HK-2 (cell line): ENCODE data around the gene EBLN2.
"Not testable (repeated sequence)": the region's sequence is repeated elsewhere in the genome, so short reads cannot be mapped to it uniquely, and the experiment has no call there.

Experiments
- DNase-seq: peaks from one replicate; pipeline ENCODE4 v3.0.0-alpha.2; 2018; ENCODE audit not compliant: unreplicated experiment

EBLN2 gene

DNA sequence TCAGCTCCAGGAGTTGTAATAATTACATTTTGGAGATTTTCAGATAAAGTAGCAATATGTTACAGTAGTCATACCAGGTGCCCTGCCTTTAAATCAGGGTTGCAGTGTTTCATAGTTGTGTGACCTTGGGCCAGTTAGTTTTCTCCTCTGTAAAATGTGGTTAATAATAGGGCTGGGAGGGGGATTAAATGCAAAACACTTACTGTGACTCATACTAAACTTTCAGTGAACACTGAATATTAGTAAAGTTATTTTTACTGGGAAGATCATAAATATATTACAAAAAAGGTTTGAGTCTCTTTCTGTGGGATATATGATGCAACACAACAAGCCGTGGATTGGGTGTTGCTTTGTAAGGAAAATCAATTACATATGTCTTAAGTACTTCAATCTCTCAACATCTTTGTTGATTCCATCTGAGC lies 1.1 kb upstream of the EBLN2 start:
- DNase-seq = no peak

DNA sequence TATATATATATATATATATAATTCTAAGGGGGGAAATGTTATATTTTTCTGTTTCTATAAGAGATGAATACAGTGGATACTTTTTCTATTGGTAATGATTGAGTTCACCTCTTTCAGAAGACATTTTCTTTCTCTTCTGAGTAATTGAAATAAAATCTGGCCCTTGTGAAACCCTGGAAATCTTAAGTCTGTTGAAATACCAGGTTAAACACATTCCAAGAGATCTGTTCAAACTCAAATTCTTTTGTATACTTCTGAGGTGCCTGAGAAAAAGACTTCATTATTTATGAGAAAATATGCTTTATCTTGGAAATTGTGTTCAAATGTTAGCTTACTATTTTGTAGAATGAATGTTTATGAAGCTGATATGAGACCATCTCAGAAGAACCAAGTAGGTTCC lies 4.8 kb downstream of the EBLN2 start:
- not testable (repeated sequence) for DNase-seq

DNA sequence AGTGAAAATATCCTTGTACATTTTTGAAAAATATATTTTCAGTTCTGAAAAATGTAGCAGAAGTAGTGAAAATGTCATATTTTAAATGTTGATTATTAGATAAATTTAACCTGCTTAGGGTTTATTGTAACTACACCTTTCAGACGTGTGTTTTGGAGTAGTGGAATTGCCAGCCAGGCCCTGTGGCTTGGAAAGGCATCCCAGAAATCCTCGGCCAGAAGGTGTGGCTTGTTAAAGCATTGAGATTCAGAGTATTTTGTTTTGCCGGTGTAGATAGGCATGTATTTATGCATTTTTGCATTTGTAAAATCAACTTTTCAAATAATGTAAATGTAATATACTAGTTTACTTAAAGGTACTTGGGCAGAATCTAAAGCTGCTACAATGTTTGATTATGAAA lies 7.0 kb downstream of the EBLN2 start:
- no peak for DNase-seq

DNA sequence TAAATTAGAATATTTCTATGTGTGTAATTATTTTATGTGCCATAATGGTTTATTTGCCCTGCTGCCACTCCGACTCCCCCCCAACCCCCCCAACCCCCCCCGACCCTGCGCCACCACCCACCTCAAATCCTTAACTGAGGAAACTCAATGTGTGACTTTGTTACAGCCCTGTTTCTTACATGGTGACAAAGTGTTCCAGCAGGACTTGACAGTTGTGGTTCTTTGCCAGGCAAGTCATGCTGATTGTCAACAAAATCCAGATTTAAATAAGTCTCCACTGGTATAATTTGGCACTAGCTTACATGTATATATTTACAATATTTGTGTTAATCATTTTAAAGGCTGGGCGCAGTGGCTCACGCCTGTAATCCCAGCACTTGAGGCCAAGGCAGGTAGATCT lies 7.7 kb downstream of the EBLN2 start:
- no peak for DNase-seq

DNA sequence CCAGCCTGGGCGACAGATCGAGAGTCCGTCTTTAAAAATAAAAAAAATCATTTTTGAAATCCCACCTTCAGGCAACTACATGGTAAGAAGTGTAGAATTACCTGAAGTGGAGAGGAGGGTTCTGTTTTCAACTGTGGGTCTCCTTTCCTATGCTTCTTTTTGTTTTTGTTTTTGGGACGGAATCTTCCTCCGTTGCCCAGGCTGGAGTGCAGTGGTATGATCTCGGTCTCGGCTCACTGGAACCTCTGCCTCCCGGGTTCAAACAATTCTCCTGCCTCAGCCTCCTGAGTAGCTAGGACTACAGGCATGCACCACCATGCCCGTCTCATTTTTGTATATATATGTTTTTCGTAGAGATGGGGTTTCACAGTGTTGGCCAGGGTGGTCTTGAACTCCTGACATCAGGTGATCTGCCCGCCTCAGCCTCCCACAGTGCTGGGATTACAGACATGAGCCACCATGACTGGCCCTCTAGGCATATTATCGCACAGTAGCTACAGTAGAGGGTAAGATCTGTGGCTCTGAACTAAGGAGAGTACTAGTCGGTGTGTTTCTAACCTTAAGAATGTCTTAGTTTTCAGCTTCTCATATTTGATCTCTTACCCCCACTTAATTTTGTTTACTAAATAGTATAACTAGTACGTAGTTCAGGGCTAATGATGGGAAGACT lies 8.5 kb downstream of the EBLN2 start:
- DNase-seq = no peak

DNA sequence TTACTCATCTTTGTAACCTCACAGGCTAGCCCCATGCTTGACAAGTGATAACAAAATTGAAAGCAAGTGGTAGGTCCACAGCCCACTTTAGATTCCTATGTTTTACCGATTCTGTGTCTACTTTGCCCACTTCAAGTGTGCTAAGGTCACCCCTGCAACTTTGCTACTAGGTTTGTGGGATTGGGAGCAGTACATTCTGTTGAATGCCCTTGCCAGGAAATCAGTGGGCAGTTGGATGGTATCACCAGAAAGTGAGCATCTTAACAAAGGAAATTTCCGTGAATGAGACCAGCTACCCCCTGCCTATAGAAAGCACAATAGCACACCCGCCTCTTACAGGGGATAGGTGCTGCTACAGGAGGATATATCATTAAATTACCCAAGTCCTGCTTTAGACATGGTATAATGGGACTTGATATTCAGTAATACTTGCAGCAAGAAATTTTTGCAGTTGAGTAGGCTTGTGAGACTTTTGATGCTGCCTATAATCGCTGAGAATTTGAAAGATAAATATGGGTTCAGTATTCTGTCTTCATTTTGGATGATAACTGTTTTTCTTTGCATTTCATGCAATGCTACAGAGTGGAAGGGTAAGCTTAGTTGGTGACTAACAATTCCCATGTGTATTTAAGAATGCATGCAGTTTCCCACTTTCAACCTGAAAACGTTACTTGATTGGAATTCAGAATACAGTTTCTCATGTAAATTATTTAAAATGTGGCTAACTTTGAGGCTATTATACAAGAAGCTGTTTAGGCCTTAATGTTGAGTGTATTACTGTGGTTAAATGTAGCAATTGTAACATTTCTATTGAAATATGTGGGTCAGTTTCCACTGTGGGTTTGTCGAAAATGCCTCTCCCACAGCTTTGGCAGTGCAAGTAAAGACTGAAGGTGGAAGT lies 9.5 kb downstream of the EBLN2 start:
- DNase-seq = no peak

DNA sequence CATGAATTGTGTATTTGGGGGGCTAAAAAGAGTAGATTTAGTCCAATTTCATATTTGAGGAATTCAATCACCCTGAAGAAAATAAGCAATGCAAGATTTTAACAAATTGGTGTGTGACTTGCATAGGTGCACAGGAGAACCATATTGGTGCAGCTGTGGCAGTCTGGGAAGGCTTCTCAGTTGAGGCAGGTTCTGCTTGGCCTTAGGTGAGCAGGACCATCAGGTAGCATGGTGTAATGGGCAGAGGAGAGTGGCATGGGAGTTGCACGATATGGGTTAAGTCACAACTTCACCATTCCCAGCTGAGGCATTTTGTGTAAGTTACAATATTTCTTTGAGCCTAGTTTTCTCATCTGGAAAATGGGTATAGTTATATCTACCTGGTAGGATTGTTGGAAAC lies 10.5 kb downstream of the EBLN2 start:
- DNase-seq = no peak

DNA sequence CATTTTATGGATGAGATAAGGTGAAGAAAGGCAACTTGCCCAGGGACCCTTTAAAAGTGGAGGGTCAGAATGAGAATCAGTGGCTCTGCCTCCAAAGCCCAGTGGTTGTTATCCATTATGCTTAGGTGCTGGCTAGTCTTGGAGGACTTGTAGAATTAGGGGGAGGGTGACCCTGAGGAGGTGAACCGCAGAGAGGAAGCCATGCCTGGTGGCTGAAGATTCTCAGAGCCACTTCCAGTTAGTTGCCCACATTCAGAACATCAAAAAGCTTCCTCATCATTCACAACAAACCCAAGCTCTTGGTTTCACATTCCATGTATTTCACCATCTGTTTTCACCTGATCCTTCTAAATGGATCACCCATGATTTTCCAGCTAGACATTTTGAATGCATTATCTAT lies 11.2 kb downstream of the EBLN2 start:
- no peak for DNase-seq

DNA sequence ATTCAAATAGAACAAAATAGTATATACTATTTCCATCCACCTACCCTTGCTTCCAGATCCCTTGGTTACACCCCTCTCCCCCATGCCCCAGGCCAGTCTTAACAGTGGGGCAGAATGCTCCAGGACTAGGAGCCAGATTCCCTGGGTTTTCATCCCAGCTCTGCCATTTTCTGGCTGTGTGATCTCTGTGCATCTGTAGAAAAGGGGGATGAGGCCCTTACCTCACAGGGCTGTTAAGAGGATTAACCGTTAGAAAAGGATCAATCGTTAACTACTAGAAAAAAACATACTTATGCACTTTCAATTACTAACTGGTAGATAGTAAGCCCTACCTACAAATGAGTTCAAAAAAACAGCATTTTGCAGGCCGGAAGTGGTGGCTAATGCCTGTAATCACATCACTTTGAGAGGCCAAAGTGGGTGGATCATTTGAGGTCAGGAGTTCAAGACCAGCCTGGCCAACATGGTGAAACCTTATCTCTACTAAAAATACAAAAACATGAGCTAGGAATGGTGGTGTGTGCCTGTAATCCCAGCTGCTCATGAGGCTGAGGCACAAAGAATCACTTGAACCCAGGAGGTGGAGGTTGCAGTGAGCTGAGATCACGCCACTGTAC lies 11.7 kb downstream of the EBLN2 start:
- no peak for DNase-seq

DNA sequence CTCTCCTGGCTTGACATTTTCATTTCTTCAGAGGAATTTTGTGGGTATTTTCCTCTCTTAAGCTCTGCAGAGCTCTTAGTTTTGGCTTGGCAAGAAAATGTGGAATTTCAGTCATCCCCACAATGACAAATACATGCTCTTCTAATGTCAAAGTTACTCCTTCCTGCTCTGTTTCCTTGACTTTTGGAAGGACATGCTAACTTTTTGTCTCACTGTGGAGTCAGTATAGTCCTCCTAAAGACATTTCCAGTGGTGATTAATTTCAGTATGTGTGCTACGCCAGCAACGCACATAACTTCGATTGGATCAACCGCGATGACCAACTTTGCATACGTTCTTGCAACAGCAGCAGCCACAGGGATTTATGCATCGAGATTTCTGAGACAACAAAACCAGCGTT lies 13.3 kb downstream of the EBLN2 start:
- no peak for DNase-seq

DNA sequence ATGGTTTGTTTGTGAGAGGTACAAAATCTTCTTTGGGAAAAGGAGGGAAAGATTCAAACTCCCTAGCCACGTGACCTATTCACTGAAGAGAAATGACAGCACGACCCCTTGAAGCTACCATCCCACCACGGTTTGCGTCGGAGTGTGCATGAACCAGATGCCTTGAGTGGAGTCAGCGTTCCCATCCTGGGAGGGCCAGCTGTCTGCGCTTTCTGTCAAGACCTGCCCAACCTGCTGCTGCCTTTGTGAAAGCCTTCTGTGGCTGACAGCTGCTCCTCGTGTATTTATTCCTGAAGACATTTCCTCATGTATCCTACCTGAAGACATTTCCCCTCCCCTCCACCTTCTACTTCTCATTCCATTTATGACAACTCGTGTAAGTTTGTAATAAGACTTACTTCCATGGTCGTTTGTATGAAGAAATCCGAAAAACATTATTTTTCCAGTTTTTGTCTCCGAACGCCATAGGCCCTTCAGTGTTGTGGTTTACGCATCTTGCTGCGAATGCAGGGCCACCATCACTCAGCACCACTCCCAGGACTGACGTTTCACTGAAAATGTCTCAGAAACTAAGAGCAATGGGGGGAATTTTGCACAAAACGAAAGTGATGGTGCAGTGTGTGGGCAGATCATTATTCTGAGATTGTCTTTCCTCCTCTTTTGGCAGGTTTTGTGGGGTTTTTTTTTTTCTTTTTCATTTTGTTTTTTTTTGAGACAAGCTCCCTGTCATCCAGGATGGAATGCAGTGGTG lies 18.9 kb downstream of the EBLN2 start:
- no peak for DNase-seq

DNA sequence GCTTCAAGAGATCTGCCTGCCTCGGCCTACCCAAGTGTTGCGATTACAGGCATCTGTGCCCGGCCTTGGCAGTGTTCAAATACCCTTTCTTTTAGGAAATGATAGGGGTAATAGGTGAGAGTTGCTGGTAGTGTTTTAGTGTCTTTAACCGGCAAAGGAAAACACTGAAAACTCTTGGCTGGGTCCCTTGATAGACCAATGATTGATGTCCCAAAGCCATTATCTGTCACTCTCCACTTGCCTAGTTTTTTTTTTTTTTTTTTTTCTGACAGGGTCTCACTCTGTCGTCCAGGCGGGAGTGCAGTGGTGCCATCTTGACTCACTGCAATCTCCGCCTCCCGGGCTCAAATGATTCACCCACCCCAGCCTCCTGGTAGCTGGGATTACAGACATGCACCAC lies 19.7 kb downstream of the EBLN2 start:
- no peak for DNase-seq

DNA sequence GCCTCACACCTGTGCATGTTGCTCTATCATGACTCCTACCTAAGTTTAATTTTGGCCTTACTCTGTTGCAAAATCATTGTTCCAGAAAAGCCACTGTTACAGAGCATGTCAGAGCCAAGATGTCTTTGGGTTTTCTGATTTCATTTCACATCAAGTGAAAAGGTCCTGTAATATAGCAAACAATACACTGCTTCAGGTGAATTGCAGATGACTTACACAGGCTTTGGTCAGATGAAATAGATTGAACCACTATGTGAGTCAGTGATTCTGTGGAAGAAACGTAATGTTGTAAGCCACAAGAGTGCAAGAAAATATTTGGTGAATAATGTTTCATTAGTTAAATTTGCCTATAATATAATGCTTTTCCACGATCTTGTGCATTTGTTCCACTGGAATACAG lies 22.7 kb downstream of the EBLN2 start:
- DNase-seq = no peak

DNA sequence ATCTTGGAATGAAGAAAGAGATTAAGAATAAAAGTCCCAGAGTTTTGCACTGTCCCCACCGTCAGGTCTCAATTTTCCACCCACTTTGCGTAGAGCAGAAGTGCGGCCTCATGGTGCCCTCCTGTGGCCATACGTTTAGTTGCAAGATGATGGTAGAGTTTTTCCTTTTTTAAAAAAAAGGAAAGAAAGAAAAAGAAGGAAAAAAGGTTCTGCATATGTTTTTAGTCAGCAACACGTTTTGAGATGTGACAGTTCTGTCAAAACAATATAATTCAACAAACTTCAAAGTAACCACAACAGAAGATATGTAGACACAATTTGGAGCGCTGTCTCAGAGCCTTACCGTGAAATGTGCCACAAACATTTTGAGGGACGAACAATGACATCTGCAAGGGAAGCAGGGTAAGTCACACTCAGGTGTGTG lies 24.6 kb downstream of the EBLN2 start:
- DNase-seq = peak; percentile 30

DNA sequence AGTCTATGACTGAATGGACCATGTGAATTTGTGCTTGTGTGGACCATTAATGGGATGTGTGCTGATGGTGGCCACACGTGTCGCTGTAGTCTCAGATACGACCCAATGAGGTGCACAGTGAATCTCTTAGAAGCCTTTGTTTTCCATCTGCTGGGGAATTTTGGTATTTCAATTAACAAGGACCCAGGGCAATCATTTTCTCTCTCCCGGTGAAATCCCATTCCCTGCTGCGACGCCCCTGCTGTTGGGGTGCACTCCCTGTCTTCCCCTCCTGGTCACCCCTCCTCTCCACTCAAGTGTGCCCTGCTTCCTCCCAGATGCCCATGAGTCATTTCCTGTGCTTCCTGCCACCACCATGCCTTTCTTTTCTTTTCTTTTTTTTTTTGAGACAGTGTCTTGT lies 32.7 kb downstream of the EBLN2 start:
- DNase-seq = peak; percentile 22

DNA sequence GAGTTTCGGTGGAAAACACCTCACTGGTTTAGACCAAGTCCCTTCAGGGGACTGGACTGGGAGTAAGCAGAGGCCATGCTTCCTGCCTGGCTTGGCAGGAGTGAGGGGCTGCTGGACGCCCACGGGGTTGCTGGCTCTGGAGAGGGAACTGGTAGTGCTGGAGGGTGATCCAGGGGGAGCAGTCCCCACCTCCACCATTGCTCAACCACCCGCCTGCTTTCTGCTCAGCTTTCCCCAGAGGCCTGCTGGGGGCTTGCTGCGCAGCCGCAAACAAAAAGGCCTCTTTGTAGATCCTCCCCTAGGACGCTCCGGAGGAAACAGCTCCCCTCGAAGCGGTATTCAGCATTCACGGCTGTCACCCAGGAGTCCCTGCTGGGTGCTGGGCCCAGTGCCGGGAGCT lies 33.5 kb downstream of the EBLN2 start:
- no peak for DNase-seq

DNA sequence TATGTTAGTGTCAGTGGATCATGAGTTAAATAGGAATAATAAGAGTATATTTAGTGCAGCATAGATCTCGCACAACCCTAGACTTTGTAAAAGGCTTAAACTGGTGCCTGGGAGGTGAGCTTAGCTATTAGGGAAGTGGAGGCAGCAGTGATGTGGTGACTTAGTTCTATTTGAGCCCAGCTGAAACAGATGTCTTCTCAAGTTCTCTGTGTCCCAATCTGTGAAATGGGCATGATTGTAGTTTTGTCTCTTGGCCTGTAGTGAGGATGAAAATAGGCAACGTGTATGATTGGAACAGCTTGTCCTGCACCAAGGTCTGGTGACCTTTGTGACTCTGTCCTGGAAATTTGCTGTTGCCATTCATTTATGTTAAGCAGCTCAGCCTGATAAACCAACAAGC lies 34.7 kb downstream of the EBLN2 start:
- DNase-seq = no peak

DNA sequence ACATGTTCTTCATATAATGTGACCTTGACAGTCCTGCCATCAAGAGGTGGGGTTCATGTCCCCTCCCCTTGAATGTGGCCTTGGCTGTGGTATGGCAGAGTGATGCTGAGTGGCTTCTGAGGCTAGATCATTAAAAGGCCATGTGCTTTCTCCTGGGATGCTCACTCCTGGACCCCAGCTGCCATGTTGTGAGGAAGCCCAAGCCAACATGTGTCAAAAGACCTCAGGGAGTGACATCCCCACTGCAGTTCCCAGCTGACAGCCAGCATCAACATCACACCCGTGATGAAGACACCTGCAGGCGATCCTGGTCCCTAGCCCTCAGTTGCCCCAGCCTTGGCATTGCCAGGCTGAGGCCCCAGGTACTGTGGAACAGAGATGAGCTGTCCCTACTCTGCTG lies 36.6 kb downstream of the EBLN2 start:
- DNase-seq = no peak

DNA sequence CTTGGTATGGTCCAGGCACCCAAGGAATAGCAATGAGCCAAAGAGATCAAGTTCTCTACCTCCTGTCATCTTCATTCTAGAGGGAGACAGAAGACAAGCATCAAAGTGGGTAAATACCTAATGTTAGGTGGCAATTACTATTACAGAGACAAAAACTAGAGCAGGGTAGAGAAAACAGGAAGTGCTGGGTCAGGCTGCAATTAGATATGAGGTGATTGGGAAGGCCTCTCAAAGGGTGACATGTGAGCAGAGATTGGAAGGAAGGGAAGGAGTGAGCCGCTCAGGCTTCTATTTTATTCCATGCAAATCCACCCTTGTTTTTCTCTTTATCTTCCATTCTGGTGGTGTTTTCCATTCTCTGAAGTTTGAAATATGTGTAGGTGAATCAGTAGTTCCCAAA lies 37.4 kb downstream of the EBLN2 start:
- DNase-seq = no peak

DNA sequence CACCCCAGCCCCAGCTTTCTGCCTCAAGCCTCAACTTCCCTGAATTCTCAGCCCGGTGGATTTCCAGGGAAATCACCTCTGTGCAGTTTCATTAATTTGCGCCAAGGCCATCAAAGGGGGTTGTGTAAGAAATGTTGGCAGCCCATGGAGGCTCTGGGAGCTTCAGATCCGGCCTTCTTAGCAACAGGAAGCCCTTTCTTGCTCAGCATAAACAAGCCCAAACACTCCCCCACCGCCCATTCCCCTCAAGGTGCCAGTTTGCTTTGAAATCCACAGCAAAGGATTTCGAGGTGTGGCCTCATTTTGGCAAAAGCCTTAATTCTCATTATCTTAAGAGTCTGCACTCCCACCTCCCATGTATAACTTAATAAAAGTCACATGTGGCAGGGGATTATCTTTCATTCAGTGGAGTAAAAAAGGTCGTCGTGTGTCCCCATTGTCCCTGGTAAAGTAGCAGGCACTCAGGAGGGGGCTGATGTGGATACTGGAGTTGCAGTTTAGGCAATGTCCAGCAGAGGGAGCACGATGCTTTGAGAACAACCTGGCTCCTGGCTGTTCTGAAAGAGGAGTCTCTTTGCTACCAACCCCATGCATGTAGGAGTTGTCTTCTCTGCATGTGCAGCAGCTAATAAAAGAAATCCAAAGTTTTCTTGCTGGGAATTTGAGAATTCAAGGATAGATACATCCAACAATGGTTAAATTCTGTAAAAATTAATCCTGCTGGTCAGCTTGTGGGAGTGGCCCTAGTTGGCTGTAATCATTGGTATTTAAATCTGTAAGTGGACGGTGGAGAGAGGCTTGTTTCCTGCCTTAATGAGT lies 39.5 kb downstream of the EBLN2 start:
- peak; percentile 67 for DNase-seq

DNA sequence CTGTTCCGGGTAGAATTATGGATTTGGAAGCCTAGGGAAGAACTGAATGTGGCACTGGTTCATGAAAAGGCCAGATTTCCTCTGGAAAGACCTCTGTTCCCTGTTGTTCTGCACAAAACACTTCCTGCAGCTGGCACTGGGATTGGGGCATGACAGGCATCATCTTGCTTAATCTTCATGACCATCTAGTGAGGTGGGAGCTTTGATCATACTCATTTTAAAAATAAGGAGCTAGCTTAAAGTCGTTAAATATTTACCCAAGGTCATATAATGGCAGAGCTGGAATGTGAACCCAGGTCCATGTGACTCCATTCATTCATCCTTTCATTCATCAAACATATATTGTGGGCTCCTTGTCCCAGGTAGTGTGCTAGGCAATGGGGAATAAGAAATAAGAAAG lies 40.4 kb downstream of the EBLN2 start:
- DNase-seq = no peak
